GM21786 (cell line): ENCODE results near the gene TJP2.
A peak's percentile ranks its signal among the peaks of the same experiment; 100 is the strongest.

Source experiments
- ATAC-seq: cut with Tn5 transposase; IDR thresholded peaks from one replicate; pipeline ENCODE4 v1.9.1; 2021; ENCODE audit not compliant: unreplicated experiment

The TJP2 gene

DNA sequence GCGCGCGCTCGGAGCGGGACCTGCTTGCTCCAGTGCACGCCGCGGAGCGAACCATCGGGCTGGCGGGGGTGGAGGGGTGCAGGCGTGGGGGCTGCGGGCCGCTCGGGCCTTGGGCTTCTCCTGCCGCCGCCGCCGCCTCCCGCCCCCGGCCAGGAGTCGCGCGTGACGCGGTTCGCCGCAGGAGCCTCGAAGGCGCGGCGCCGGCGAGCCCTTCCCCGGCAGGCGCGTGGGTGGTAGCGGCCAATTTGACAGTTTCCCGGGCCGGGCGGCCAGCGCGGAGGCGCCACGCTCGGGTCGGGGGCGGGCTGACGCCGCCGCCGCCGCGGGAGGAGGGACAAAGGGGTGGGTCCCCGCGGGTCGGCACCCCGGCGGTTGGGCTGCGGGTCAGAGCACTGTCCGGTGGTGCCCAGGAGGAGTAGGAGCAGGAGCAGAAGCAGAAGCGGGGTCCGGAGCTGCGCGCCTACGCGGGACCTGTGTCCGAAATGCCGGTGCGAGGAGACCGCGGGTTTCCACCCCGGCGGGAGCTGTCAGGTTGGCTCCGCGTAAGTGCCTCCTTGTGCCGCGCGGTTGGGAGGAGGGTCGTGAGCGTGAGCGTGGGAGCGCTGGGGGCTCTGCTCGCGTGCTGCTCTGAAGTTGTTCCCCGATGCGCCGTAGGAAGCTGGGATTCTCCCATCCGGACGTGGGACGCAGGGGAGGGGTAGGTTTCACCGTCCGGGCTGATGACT is at the start of gene TJP2:
TSS of gene TJP2 (plus strand) at position 387 of the 725 bp plus-strand sequence. CDS start at position 483, 96 bp downstream.
- ATAC-seq: peak; percentile 36

DNA sequence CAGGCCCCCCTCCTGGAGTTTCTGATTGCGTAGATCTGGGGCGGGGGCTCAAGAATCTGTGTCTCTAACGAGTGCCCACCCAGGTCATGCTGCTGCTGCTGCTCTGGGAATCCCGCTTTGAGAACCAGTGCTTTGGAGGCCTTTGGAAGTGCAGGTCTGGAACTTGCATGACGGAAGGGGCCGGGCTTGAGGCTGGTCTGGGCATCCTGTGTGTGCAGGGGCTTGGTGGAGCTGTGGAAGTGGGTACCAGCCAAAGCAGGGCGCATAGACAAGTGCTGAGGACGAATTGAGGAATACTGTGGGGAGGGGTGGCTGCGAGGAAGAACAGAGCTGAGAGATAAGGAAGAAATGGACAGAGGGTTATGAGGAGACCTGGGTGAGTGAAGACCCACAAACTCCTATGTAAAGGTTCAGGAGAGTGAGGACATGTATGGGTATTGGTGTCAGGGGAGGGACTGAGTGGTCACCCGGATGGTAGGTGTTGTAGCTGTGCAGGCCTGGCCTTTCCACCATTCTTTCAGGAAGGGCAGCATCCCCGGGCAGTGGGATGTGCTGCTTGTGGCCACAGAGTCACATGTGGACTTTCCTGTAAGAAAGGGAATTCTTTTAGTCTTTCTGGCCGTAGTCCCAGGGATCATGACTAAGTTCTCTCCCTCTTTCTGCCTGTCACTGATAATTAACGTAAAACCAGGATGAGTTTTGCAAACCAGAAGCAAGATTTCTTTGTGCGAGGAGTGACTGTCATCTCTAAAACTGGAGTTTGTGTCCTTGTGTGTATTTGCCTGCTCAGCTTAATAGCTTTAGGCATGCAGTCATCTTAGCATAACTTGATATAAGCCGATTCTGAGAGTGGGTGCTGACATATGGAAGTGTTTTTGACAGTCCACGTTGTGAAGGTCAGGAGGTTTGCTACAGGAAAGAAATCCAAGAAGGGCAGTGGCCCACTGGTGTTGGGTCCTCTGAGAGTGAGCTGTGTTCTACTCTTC is 43.3 kb upstream of the TJP2 start:
- ATAC-seq: no peak

DNA sequence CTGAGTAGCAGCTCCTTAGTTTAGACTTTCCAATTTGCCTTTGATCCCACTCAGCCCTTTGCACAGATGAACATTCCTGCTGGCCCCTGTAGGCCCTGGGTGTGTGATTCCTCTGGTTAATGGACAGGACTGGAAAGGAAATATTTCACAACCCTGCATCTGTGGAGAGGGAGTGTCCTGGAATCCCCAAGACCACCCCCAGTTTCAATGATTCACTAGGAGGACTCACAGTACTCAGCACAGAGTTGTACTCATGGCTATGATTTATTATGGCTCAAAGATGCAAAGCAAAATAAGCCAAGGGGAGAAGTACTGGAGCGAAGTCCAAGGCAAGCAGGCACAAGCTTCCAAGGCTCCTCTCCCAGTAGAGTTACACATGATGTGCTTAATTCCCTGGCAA is 42.4 kb upstream of the TJP2 start:
- ATAC-seq: no peak

DNA sequence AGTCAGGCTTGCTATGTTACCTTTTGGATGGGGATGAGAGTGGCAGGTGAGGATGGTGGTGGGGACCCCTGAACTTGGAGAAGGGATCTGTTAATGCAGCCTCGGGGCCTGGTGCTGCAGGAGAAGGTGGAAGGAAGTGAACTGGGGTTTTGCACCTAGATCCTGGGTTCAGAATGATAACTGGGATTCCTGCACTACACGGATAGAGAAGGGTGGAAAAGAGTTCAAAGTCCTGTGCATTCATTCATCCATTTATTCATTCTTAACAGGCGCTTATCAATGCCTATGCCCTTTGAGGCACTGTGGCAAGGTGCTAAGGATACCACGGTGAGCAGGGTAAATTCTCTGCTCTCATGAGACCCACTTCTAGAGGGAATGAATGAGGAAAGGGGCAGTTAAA is 41.7 kb upstream of the TJP2 start:
- no peak for ATAC-seq

DNA sequence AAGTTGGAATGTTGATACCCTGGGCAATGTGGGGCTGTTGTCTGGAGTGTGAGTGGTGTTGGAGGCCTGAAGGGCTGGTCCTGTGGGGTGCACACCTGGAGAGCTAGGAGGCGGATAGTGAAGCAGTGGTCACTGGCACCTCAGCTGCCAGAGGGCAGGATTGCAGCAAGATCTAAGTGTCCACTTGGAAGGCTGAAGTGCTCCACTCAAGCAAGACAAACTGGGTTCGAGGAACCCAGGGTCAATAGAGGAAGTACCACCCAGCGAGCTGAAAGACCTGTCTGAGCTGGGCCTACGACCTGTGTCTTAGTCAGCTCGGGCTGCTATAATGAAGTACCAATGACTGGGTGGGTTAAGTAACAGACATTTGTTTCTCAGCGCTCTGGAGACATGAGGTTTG is 39.7 kb upstream of the TJP2 start:
- ATAC-seq: no peak

DNA sequence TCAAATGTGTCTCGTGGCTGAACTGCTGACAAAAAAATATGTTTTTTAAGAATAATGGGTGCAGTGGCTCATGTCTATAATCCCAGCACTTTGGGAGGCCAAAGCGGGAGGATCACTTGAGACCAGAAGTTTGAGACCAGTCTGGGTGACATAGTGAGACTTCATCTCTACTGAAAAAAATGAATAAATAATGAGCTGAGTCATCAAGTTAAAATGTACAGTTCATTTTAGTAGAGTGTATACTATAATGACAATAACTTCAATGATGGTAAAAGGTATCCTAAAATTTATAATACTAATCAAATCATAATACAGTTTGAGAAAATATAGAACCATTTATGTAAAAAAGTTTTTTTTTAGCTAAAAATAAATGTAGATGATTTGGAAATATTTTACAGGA is 37.9 kb upstream of the TJP2 start:
- no peak for ATAC-seq

DNA sequence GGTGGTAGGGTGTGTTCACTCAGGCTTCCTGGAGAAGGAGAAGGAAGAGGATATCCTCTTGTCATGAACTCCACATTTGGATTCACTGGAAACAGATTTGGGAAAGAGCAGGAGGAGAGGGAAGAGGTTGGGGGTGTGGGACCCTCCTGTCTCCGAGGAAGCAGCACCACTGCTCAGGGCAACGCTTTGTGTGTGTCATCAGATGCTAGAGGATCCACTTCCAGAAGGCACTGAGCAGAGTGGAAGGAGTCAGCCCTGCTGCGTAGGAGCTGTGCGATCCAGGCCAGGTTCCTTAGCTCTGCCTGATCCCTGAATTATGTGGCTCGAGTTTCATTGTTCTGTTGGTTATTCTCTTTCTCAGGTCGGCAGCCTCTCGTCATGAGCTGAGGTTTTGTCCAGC is 37.3 kb upstream of the TJP2 start:
- ATAC-seq: no peak

DNA sequence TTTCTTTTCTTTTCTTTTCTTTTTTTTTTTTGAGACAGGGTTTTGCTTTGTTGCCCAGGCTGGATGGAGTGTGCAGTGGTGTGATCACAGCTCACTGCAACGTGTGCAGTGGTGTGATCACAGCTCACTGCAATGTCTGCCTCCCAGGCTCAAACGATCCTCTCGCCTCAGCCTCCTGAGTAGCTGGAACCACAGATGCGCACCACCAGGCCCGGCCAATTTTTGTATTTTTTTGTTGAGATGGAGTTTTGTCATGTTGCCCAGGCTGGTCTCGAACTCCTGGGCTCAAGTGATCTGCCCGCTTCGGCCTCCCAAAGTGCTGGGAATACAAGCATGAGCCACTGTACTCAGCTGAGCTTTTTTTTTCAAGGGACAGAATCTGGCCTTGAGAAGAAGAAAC is 36.8 kb upstream of the TJP2 start:
- ATAC-seq: no peak

DNA sequence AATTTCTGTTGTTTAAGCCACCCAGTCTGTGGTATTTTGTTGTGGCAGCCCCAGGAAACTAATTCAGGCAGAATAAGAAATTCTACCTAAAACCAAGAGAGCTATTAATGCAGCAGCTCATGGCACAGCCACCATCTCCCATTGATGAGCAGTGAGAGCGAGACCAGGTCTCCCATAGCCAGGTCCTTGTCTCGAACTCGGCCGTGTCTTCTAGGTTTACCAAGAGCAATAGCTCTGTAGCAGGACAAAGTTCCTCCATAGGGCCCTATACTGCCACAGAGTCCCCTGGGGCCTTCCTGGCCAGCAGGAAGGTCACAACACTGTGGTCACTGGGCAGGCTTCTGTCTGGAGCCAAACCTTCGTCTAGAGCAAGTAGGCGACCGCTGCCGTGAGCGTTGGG is 34.5 kb upstream of the TJP2 start:
- no peak for ATAC-seq

DNA sequence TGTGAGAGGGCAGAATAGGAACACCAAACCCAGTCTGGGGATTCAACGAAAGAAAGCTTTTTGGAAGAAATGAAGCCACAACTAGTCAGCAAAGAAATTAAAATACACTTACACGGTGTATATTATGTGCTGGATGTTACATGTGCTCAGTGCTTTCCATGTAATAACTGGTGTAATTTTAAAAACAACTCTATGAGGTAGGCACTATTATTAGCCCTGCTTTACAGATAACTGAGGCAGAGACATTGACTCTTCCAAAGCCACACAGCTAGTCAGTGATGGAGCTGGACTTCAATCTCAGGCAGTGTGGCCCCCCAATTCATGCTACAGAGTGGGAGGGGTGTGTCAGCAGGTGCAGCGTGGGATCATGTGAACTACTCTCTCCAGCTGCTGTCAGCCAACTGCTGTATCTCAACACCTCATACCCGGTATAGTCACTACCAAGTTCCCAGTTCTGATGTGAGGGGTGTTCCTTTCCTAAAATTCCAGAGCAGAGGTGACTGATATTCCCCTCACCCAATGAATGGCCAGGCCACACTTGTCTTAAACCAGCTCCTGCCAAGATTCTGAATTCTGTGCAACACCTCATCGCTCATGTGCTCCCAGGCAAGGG is 33.8 kb upstream of the TJP2 start:
- ATAC-seq: no peak

DNA sequence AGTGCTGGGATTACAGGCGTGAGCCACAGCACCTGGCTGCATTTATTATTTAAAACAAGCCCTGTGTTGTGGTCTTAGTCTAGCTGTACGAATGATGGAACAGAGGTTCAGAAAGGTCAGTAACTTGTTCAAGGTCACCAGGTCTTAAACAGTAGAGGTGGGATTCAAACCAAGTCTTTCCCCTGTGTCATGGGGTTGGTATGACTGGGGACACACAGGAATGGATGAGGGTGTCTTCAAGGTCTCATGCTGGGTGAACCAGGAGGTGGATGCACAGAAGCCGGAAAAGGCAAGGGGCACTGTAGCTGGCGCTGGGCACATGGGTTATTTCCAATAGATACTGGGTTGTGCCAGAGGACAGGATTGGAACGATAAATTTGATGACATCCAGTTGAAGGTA is 32.2 kb upstream of the TJP2 start:
- no peak for ATAC-seq

DNA sequence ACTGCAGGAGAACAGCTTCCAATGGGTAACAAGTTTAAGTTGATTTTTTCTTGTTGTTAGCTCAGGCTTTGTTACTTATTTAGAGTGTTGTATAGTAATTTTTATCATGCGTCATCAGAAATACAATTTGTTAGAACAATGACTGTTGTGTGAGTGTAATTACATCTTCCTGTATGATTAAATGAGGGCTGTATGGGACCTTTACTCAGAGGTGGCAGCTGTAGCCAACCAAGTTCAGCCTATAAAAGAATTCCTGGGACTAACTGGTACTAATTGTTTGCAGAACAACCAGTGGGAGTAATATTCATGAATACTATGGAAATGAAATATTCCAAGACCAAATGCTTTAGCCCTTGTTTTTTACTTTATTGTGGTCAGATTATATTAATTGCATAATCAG is 30.8 kb upstream of the TJP2 start:
- ATAC-seq: no peak

DNA sequence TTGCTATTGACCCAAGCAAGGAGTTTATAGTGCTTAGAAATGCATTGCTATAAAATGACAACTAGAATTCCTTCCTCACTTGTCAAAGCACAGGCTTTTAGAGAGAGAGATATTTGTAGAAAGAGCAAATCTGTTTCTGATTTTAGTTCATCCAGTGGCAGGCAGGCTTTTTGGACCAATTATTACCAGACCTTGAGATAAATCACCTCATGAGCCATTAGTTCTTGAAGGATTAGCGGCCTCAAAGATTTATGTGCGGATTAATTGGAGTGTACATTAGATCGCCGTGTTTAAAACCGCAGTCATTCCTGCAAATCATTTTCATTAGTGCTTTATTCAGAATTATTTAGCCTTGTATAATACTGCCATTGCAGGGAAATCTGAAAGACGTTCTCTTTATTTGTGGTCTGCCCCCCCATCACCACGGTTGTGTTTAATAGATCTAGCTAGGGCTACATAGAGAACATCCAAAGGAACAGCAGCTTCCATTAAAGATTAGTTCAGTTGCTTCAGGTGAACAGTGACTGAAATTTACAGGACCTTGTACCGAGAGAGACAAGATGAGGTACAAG is 28.8 kb upstream of the TJP2 start:
- ATAC-seq: no peak

DNA sequence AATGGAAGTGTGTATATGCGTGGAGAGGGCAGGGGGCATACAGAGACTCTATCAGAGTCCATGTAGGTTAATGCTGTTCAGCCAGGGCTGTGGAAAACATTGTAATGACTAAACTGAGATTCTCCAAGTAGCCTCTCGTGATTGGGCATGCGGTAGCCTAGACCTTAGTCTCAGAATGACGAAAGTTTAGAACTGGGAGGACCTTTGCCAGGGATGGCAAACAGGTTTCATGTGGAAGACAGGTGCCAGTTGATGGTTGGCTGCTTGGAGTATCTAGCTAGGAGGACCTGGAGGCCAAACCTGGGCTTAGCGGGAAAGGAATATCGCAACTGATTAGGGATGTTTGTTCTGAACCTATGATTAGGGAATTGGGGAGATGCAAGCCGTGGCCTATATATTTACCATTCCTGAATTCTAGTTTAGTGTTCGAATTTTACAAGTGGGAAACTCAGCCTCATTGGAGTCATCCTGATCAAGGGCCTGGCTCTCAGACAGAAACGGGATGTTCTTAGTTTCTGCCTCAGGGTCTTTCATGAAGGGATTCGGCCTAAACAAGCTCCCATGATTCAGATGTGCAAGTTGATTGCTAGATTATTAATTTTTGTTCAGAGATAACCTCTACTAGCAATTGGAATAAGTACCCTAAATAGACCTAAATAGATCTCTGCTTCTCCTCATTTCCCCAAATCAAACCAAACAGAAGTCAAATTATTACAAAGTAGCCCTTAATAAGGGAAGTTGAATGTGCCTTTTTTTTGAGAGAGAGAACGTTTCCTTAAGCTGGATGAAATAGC is 26.8 kb upstream of the TJP2 start:
- ATAC-seq: no peak

DNA sequence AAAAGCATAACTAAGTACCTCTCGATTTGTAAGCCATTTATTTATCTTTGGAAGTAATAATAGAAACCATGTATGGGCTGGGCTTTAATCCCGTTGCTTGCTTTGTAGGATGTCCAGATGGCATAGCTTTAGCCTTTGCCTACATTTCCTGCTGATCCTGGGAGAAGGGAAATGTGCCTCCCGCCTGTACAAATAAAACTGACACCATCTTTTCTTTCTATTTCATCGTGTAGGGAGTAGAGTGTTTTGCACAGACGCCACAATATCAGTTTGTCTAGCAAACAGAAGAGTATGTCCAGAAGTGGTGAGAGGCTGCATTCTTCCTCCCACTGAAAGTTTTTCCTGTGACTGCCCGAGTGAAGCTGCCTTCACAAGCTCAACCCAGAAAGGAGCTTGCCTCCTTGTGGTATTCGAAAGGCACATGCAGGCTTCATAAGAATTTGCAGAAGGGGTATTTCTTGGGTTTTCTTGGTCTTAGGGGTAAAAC is 24.7 kb upstream of the TJP2 start:
- ATAC-seq: no peak

DNA sequence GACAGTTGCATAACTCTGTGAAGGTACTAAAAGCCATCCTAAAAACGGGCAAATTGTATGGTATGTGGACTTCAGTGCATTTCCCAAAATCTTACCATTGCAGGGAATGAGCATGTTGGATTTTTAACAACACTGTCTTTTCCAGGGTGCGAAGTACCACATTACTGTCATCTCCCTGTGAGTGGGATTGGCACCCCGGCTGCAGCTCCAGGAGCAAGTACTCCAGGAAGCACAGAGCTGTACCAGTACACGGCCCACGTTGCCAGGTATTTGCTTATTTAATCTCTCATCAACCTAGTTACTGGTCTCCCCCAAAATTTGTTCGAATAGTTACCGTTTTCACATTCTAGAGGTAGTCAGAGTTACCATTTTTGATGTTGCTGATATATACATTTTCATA is 22.6 kb upstream of the TJP2 start:
- ATAC-seq: no peak

DNA sequence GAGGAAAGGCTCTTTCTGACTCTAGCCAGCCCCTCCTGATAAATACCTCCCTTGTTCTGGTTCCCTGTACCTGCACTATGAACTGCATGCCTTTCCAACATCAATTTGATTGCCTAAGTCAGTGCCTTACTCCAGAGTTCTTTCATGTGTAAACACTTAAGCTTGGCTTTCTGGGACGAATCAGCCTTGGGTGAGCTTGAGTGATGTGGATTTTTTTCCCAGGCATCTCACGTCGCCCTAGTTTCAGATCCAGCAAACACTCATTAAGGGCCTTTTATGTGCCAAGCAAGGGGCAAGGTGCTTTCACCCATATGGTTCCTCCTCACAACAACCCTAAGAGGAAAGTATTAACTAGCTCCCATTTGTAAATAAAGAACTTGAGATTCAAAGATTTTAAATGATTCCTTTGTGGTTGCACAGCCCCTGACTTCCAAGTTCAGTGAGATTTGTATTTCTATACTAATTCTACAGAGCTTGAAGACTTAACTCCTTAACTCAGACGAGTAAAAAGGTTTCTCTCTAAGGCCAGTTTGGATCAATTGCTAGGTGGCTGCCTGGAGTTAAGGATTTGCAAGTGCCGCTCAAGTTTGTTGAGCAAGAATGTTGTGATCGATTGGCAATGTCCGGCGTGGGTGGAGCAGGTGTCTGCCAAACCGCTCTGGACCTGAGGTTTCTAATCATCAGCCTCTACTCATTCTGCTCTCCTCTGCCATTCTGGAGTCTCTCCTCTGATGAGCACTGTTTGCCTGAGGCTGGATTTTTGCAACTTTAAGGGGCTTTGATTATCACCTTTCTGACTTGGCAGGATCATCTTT is 20.2 kb upstream of the TJP2 start:
- ATAC-seq: no peak

DNA sequence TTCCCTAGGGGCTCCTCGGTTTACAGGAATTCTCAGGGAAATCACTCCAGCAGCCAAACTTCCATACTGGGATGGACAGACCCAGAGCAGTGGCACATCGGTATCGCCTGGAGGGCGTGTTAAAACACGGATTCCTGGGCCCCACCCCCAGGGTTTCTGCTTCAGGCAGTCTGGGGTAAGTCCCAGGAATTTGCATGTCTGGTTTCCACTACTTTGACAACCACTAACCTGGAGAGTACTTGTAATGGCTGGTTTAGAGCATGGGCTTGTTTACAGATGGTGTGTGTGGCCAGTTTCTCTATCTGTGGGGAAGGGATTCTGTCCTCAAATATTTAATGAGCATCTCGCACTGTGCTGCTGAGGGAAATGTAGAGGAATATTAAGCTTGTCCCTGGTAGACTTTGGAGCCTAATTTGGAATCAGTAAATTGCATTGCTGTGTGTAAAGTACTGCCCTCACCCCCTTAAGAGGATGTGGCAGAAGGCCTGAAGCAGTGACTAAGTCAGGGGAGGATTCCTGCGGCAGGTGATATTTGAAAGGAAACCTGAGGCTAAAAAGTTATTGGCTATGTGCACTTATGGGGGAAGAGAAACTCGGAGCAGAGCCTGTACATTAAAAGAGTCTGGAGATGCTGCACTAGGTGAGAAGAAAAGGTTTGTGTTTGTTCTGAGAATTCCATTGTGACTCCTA is 18.6 kb upstream of the TJP2 start:
- peak; percentile 98 for ATAC-seq
